ENCODE data around the gene KRTAP16-1. TPM values are rescaled to one million over a fixed set of nuclear protein-coding genes. Genes with fewer than 3 reads are reported as not detected.

KRTAP16-1 gene
- total RNA-seq, 2 donors from 2014 or later = not detected

DNA sequence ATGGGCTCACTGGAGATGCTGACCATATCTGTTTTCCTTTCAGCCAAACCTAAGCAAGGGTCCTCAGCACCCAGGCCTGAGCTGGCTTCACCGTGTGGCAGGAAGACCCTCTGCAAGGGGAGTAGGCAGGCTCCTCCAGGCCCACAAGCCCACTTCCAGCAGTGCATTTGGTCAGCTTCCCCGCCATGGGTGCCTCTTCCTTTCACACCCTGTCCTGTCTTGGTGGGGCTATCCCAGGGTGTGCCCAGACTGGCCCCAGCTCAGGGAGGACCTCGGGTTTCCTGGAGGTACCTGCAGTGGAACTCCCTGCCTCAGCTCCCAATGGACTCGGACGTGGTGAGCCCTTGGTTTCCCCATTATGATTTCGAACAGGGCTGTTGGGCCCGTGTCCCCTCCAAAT, 19.1 kb upstream of the KRTAP16-1 start:
- no peak for TF ChIP-seq CTCF (IDR thresholded peaks at IDR 0.05)
- Histone ChIP-seq H3K9me3 (no peaks in the 10 kb centered on the region), H3K36me3 (no peaks in the 10 kb centered on the region), H3K4me1 (no peaks in the 10 kb centered on the region), H3K4me3 (no peak overlapping the region), H3K27ac (no peak overlapping the region), H3K27me3 (no peaks in the 10 kb centered on the region), H3K9ac (ENCODE audit: low read depth in 2 of 2, low read length in 2 of 2) (no peak overlapping the region)
- no peak for DNase-seq
- intact Hi-C loops (cut with DNase I) = loop anchor here (10.0 kb wide), 2 partner anchors 317 to 473 kb away; no protein-coding TSS in a partner anchor

GRCh38 chr17:41327411-41328120, 18.5 kb upstream of the KRTAP16-1 start:
- Histone ChIP-seq H3K4me1 (no peaks in the 10 kb centered on the region), H3K27ac (no peak overlapping the region), H3K27me3 (no peaks in the 10 kb centered on the region), H3K9me3 (no peaks in the 10 kb centered on the region), H3K4me3 (no peak overlapping the region), H3K36me3 (no peaks in the 10 kb centered on the region), H3K9ac (ENCODE audit: low read depth in 2 of 2, low read length in 2 of 2) (no peak overlapping the region)
- no peak for DNase-seq
- intact Hi-C loops (cut with DNase I) = loop anchor here (10.0 kb wide), 2 partner anchors 317 to 473 kb away; no protein-coding TSS in a partner anchor
- TF ChIP-seq CTCF (IDR thresholded peaks at IDR 0.05) = no peak

GRCh38 chr17:41326173-41327145, 17.4 kb upstream of the KRTAP16-1 start:
- no peak for TF ChIP-seq CTCF (IDR thresholded peaks at IDR 0.05)

GRCh38 chr17:41325611-41326010, 16.5 kb upstream of the KRTAP16-1 start:
- DNase-seq = no peak
- no peak for TF ChIP-seq CTCF (IDR thresholded peaks at IDR 0.05)
- intact Hi-C loops (cut with DNase I) = loop anchor here (10.0 kb wide), 2 partner anchors 319 to 471 kb away; no protein-coding TSS in a partner anchor
- Histone ChIP-seq H3K9me3 (no peaks in the 10 kb centered on the region), H3K9ac (ENCODE audit: low read depth in 2 of 2, low read length in 2 of 2) (no peak overlapping the region), H3K27ac (no peak overlapping the region), H3K36me3 (no peaks in the 10 kb centered on the region), H3K27me3 (no peaks in the 10 kb centered on the region), H3K4me3 (no peak overlapping the region), H3K4me1 (no peaks in the 10 kb centered on the region)

More at GRCh38 chr17:41326173-41327145, 17.4 kb upstream of the KRTAP16-1 start:
- H3K4me1 ChIP-seq = no peaks in the 10 kb centered on the region
- H3K27me3 ChIP-seq = no peaks in the 10 kb centered on the region
- H3K4me3 ChIP-seq = no peak overlapping the region
- no peaks in the 10 kb centered on the region for H3K36me3 ChIP-seq
- no peak overlapping the region for H3K27ac ChIP-seq
- no peaks in the 10 kb centered on the region for H3K9me3 ChIP-seq
- intact Hi-C loops (cut with DNase I) = loop anchor here (10.0 kb wide), 2 partner anchors 318 to 472 kb away; no protein-coding TSS in a partner anchor
- no peak overlapping the region for H3K9ac ChIP-seq (ENCODE audit: low read depth in 2 of 2, low read length in 2 of 2)
- DNase-seq = no peak

DNA sequence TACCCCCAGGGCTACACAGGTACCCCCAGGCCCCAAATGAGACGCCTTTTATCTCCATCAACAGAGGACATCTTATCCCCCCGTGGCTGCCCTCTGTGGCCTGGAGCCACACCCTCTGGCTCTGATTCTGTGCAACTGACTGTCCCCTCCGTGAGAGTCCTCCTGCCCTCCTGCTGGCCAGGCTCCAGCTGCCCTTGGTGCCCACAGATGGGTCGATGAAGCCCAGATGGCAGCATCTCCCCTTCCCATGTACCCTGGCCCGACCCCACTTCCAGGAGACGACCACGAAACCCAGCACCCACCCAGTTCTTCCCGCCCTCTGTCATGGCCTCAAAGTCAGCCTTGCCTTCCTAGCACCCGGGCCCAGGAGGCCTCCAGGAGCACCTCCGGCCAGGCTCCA, 16.0 kb upstream of the KRTAP16-1 start:
- no peak for TF ChIP-seq CTCF (IDR thresholded peaks at IDR 0.05)
- Histone ChIP-seq H3K9me3 (no peaks in the 10 kb centered on the region), H3K4me3 (no peak overlapping the region), H3K4me1 (no peaks in the 10 kb centered on the region), H3K36me3 (no peaks in the 10 kb centered on the region), H3K9ac (ENCODE audit: low read depth in 2 of 2, low read length in 2 of 2) (no peak overlapping the region), H3K27me3 (no peaks in the 10 kb centered on the region), H3K27ac (no peak overlapping the region)
- DNase-seq = no peak
- intact Hi-C loops (cut with DNase I) = loop anchor here (10.0 kb wide), 2 partner anchors 320 to 470 kb away; no protein-coding TSS in a partner anchor

Measured in colonic mucosa (tissue), 4 donors.